ENCODE data around the gene CDH20.

DNA sequence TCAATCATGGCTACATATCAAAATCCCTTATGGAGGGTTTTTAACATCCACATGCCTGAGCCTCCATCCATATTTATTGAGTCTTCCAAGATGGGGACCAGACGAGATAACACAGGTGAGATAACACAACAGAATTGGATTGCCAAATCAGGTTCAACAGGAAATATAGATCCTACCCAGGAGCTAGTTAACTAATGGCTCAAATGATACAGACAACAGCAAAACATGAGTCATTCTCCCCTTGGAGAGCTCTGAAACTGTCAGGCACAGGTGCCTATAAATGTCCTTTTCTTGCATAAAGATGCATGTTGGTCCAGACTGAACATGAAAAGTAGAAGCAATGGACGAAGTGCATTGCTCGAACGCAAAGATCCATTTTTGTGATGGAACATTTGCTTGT lies 202.2 kb downstream of the CDH20 start:
- TF ChIP-seq CTCF (IDR thresholded peaks at IDR 0.05) (no peak), POLR2AphosphoS5 (IDR thresholded peaks at IDR 0.05) (no peak), POLR2A (IDR thresholded peaks at IDR 0.05) (no peak)

Measured in prostate gland (tissue), 2 donors.